Smooth muscle cell (in vitro differentiated cells): ENCODE data around the gene STXBP6. TPM values are rescaled to one million over a fixed set of nuclear protein-coding genes. Genes with fewer than 3 reads are reported as not detected.

ENCODE experiments used
- DNase-seq: peaks from one replicate; lab custom pipeline; 2025; ENCODE audit not compliant: unreplicated experiment; lab: John Stamatoyannopoulos, UW
- H2AFZ ChIP-seq: fragments of 200-600 bp; sonication (generic); 2 replicates; pipeline ENCODE4 v1.6.0; 2016; ENCODE audit warnings: antibody characterized with exemption, low read depth, mild to moderate bottlenecking
- H3F3A ChIP-seq: fragments of 200-600 bp; sonication (generic); 2 replicates; pipeline ENCODE4 v1.6.0; 2017; ENCODE audit warnings: antibody characterized with exemption, low read depth
- H3K27ac ChIP-seq: fragments of 200-600 bp; sonication (generic); 2 replicates; pipeline ENCODE4 v1.5.1; 2016; ENCODE audit warnings: low read depth, mild to moderate bottlenecking
- H3K27me3 ChIP-seq: fragments of 200-600 bp; sonication (generic); 2 replicates; pipeline ENCODE4 v1.6.1; 2016; ENCODE audit warnings: low read depth, mild to moderate bottlenecking
- H3K36me3 ChIP-seq: fragments of 200-600 bp; sonication (generic); 2 replicates; pipeline ENCODE4 v1.5.1; 2016; ENCODE audit warnings: low read depth
- H3K4me1 ChIP-seq: fragments of 200-600 bp; sonication (generic); 2 replicates; pipeline ENCODE4 v1.5.1; 2016; ENCODE audit warnings: low read depth
- H3K4me2 ChIP-seq: fragments of 200-600 bp; sonication (generic); 2 replicates; pipeline ENCODE4 v1.6.0; 2016; ENCODE audit warnings: mild to moderate bottlenecking
- H3K4me3 ChIP-seq: fragments of 200-600 bp; sonication (generic); 2 replicates; pipeline ENCODE4 v1.5.1; 2016; ENCODE audit warnings: mild to moderate bottlenecking
- H3K79me2 ChIP-seq: fragments of 200-600 bp; sonication (generic); 2 replicates; pipeline ENCODE4 v1.6.0; 2016; ENCODE audit warnings: low read depth, mild to moderate bottlenecking
- H3K9ac ChIP-seq: fragments of 200-600 bp; sonication (generic); 2 replicates; pipeline ENCODE4 v1.6.0; 2016; ENCODE audit warnings: low read depth
- H3K9me3 ChIP-seq: fragments of 200-600 bp; sonication (generic); replicated peaks from 2 replicates; pipeline ENCODE4 v1.5.1; 2016; ENCODE audit warnings: low read depth
- H4K20me1 ChIP-seq: fragments of 200-600 bp; sonication (generic); 2 replicates; pipeline ENCODE4 v1.6.0; 2016; ENCODE audit warnings: low read depth
- WGBS: methylation state at CpG from one replicate; pipeline ENCODE4 v1.1.7; 2016; ENCODE audit warnings: low lambda C conversion rate; 5-methylcytosine and 5-hydroxymethylcytosine counted together
- polyA plus RNA-seq: library from polyadenylated mRNA; unstranded; fragments of >200 nt; fragmentation: Nextera tagmentation; extraction: Ambion mirVana; gene quantifications from 2 replicates; pipeline ENCODE4 v1.2.1, GENCODE V29; 2016
- total RNA-seq: library from RNA; depleted of rRNA; stranded (reverse); fragments of >200 nt; gene quantifications from 2 replicates; pipeline ENCODE4 v1.2.3, GENCODE V29; 2014
- TF ChIP-seq, protein P1 (sequence below): fragments of 200-600 bp; sonication (generic); IDR thresholded peaks from 2 replicates; pipeline ENCODE4 v1.5.1; 2017; ENCODE audit warnings: borderline replicate concordance, mild to moderate bottlenecking, antibody characterized with exemption; ENCODE audit not compliant: insufficient read depth, poor library complexity, severe bottlenecking

The STXBP6 gene
- total and polyA plus RNA-seq, 2 experiments from 2014 or later: 144 to 170 TPM

DNA sequence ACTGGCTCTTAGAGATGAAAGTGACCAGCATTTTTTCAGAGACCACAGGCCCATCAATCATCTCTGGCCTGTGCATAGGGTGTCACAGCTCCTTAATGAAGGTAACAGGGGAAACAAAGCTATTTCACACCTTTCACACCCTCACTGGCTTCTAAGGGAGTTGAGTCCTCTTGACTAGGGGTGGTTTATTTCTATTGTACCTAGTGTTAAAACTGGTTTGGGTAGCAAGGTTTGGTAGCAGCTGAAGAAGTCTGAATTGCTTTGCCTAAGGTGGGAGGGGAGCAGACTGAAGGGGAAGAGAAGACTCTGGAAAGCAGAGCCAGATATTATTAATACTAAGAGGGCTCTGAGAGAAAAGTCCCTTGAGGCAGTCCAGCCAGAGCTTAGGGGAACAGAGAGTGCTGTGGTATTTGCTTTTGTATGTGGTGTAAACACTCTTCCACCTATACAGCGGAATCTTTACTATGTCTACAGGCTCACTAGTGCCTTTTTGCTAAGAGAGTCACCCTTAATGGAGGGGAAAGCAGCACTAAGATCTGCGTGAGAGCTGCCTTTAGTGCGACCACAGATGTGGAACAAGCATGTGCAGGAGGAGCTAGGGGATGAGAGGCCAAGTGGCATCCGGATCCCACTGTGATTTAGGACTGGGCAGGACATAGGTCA lies 95.8 kb downstream of the STXBP6 start:
- Histone ChIP-seq H3K9me3 (no peaks in the 10 kb centered on the region), H4K20me1 (peaks cover 88% of the 10 kb centered on the region), H3F3A (no peaks in the 10 kb centered on the region), H3K4me2 (no peak overlapping the region), H2AFZ (no peak overlapping the region), H3K4me3 (no peak overlapping the region), H3K4me1 (peaks cover 11% of the 10 kb centered on the region), H3K36me3 (no peaks in the 10 kb centered on the region), H3K9ac (no peak overlapping the region), H3K79me2 (peaks cover 94% of the 10 kb centered on the region), H3K27me3 (no peaks in the 10 kb centered on the region), H3K27ac (peak overlapping the region; percentile 6)
- WGBS: 71% methylated on average over 4 of the region's 4 CpGs
- TF ChIP-seq, protein P1, sequence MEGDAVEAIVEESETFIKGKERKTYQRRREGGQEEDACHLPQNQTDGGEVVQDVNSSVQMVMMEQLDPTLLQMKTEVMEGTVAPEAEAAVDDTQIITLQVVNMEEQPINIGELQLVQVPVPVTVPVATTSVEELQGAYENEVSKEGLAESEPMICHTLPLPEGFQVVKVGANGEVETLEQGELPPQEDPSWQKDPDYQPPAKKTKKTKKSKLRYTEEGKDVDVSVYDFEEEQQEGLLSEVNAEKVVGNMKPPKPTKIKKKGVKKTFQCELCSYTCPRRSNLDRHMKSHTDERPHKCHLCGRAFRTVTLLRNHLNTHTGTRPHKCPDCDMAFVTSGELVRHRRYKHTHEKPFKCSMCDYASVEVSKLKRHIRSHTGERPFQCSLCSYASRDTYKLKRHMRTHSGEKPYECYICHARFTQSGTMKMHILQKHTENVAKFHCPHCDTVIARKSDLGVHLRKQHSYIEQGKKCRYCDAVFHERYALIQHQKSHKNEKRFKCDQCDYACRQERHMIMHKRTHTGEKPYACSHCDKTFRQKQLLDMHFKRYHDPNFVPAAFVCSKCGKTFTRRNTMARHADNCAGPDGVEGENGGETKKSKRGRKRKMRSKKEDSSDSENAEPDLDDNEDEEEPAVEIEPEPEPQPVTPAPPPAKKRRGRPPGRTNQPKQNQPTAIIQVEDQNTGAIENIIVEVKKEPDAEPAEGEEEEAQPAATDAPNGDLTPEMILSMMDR: no peak
- DNase-seq: no peak

DNA sequence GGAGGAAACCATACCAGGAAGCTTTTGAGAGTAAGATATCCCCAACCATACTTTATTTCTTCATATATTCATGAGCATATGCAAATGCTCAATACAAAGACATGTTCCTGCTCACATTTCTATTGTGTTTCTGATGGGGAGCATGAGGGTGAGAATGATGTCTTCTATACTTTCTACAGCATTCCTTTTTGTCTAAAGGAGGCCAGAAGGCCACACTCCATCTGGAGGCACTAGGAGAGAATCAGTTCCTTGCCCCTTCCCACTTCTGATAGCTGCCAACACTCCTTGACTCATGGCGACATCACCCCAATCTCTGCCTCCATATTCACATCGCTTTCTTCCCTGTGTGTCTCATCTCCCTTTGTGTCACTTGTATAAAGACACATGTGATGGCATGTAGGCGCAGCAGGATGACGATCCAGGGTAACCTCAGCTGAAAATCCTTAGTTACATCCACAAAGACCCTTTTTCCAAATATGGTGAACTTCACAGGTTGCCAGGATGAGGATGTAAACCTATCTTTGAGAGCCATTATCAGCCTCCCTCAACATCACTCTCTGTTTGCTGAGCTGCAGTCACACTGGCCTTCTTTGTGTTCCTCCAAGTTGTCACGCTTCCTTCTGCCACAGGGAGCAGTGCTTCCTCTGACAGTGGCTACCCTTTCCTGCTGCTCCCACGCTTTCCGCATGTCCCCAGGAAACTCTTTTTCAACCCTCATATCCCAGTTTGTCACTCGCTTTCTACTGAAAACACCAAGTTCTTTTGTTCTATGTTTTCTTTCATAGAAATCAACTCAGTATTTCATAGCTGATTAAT lies 96.9 kb downstream of the STXBP6 start:
- Histone ChIP-seq H3K27me3 (no peaks in the 10 kb centered on the region), H3K27ac (no peak overlapping the region), H3K4me2 (no peak overlapping the region), H3K9ac (no peak overlapping the region), H3K4me1 (peaks cover 2% of the 10 kb centered on the region), H3K9me3 (no peaks in the 10 kb centered on the region), H3K36me3 (no peaks in the 10 kb centered on the region), H4K20me1 (peaks cover 88% of the 10 kb centered on the region), H3K79me2 (peaks cover 92% of the 10 kb centered on the region), H3F3A (no peaks in the 10 kb centered on the region), H2AFZ (no peak overlapping the region), H3K4me3 (no peak overlapping the region)
- DNase-seq: no peak
- WGBS: 91% methylated on average over 8 of the region's 8 CpGs
- TF ChIP-seq, protein P1: no peak

DNA sequence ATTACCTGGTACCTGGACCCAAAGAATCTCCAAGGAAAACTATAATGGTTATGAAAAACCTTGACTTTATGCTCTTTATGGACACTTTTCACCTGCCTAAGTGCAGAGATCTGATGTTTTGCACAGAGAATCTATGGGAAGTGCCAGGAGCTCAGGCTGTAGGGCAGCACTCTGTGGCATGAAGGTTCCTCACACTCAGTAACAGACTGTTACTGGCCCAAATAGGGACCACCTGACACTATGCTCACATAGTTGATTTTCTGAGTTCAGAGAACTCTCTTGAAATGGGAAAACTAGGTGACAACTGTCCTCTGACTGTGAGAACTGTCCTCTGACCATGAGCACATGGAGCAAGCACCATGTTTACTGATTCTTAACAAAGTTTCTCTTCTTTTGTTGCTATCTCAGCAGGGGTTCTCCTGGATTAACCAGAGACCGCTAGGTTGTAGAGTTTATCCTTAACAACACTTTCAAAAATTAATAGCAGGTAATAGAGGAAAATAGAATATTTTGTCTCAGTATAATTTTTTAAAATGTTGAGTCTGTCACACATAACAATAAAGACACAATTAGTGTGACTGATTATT lies 101.6 kb downstream of the STXBP6 start:
- WGBS: 100% methylated on average over 1 of the region's 1 CpG
- H3K27me3 ChIP-seq: no peaks in the 10 kb centered on the region
- TF ChIP-seq, protein P1: no peak

More for the DNA sequence above, 101.6 kb downstream of the STXBP6 start:
- no peak for DNase-seq
- Histone ChIP-seq H3F3A (no peaks in the 10 kb centered on the region), H3K27ac (no peak overlapping the region), H3K36me3 (no peaks in the 10 kb centered on the region), H2AFZ (no peak overlapping the region), H3K4me3 (no peak overlapping the region), H3K79me2 (peaks cover 95% of the 10 kb centered on the region), H3K4me2 (no peak overlapping the region), H4K20me1 (peaks cover 87% of the 10 kb centered on the region), H3K9me3 (no peaks in the 10 kb centered on the region), H3K4me1 (no peaks in the 10 kb centered on the region), H3K9ac (no peak overlapping the region)
